Left renal pelvis (tissue), 4 donors: ENCODE results near the gene CEACAM1. TPM values are rescaled to one million over a fixed set of nuclear protein-coding genes. Genes with fewer than 3 reads are reported as not detected.
"Not testable (repeated sequence)": the region's sequence is repeated elsewhere in the genome, so short reads cannot be mapped to it uniquely, and the experiment has no call there.

Experiments
- DNase-seq, 4 donors: peaks; one replicate each; pipeline ENCODE4 v3.0.0-alpha.2; 2013; ENCODE audit warnings: low read depth in 4 of 4, low spot score in 3 of 4
- polyA plus RNA-seq, 4 donors: library from polyadenylated mRNA; unstranded; fragments of 120-200 nt; gene quantifications; one replicate each; pipeline ENCODE4 v1.2.1, GENCODE V29; 2013; ENCODE audit not compliant: insufficient read length in 4 of 4

CEACAM1 gene
- polyA plus RNA-seq, result 10 to 100 TPM in 2 of 4 donors, 1 to 10 TPM in 2; 2.8 to 13.8 (median 10.3) TPM

- peak in 1 of 4 donors; percentile 10 for DNase-seq
Measured at GRCh38 chr19:42528354-42529247, at the start of gene CEACAM1. Gene CEACAM1, minus strand, starts transcription at chr19:42528481. Its CDS starts 107 bp downstream, at chr19:42528374.

- DNase-seq, result no peak
Measured at GRCh38 chr19:42577016-42577415, 48.7 kb upstream of the CEACAM1 start.

GRCh38 chr19:42576241-42576640 lies 48.0 kb upstream of the CEACAM1 start:
- no peak for DNase-seq

- DNase-seq, result no peak
Measured at GRCh38 chr19:42573642-42574041, 45.4 kb upstream of the CEACAM1 start.

- no peak for DNase-seq
Measured at GRCh38 chr19:42571116-42571515, 42.8 kb upstream of the CEACAM1 start.

GRCh38 chr19:42569193-42569592 lies 40.9 kb upstream of the CEACAM1 start:
- DNase-seq, result no peak

GRCh38 chr19:42568006-42568405 lies 39.7 kb upstream of the CEACAM1 start:
- no peak for DNase-seq

- DNase-seq, result no peak
Measured at GRCh38 chr19:42567567-42567966, 39.3 kb upstream of the CEACAM1 start.

- no peak for DNase-seq
Measured at GRCh38 chr19:42563352-42564210, 35.3 kb upstream of the CEACAM1 start.

GRCh38 chr19:42561512-42561911 lies 33.2 kb upstream of the CEACAM1 start:
- DNase-seq, result no peak

- no peak for DNase-seq
Measured at GRCh38 chr19:42560731-42561130, 32.5 kb upstream of the CEACAM1 start.

- DNase-seq, result no peak
Measured at GRCh38 chr19:42558450-42559150, 30.3 kb upstream of the CEACAM1 start.

GRCh38 chr19:42557386-42557871 lies 29.1 kb upstream of the CEACAM1 start:
- DNase-seq, result not testable (repeated sequence)

- no peak for DNase-seq
Measured at GRCh38 chr19:42555801-42556200, 27.5 kb upstream of the CEACAM1 start.

GRCh38 chr19:42555317-42555716 lies 27.0 kb upstream of the CEACAM1 start:
- peak in 1 of 4 donors; percentile 5 for DNase-seq

- DNase-seq, result no peak
Measured at GRCh38 chr19:42554046-42554575, 25.8 kb upstream of the CEACAM1 start.

- no peak for DNase-seq
Measured at GRCh38 chr19:42553292-42554045, 25.2 kb upstream of the CEACAM1 start.

- DNase-seq, result no peak
Measured at GRCh38 chr19:42552086-42553065, 24.1 kb upstream of the CEACAM1 start.
